ENCODE results near the gene CORO2B.

- TF ChIP-seq CTCF (IDR thresholded peaks at IDR 0.05) (no peak), POLR2A (IDR thresholded peaks at IDR 0.05) (no peak), POLR2AphosphoS5 (IDR thresholded peaks at IDR 0.05) (no peak), EP300 (IDR thresholded peaks at IDR 0.05) (no peak)
These were observed 30.4 kb upstream of the CORO2B start for GRCh38 chr15:68548364-68548763.
